AG09319 (cell line): ENCODE data around the gene EIF2S2.
A peak's percentile ranks its signal among the peaks of the same experiment; 100 is the strongest.

Experiments used
- DNase-seq: peaks from one replicate; pipeline ENCODE4 v3.0.0-alpha.2; 2010; ENCODE audit warnings: low read depth; ENCODE audit errors: extremely low read depth
- CTCF ChIP-seq: IDR thresholded peaks from 2 replicates; pipeline ENCODE4 v1.5.1; 2011; ENCODE audit warnings: low read depth, mild to moderate bottlenecking, inconsistent platforms, low read length, moderate library complexity

EIF2S2 gene

GRCh38 chr20:34084227-34084923 is 27.7 kb downstream of the EIF2S2 start:
- no peak for DNase-seq

GRCh38 chr20:34083781-34084180 is 28.3 kb downstream of the EIF2S2 start:
- no peak for DNase-seq
- no peak for TF ChIP-seq CTCF

More at GRCh38 chr20:34084227-34084923, 27.7 kb downstream of the EIF2S2 start:
- TF ChIP-seq CTCF = no peak

- DNase-seq = peak; percentile 87
- peak; percentile 38 for TF ChIP-seq CTCF
Observed at GRCh38 chr20:34083137-34083536, 28.9 kb downstream of the EIF2S2 start.

GRCh38 chr20:34082232-34082887 is 29.7 kb downstream of the EIF2S2 start:
- TF ChIP-seq CTCF = no peak
- DNase-seq = no peak

- no peak for TF ChIP-seq CTCF
- no peak for DNase-seq
Observed at GRCh38 chr20:34079818-34080217, 32.2 kb downstream of the EIF2S2 start.

- no peak for TF ChIP-seq CTCF
- DNase-seq = no peak
Observed at GRCh38 chr20:34078540-34078939, 33.5 kb downstream of the EIF2S2 start.

- no peak for TF ChIP-seq CTCF
- DNase-seq = no peak
Observed at GRCh38 chr20:34076952-34077351, 35.1 kb downstream of the EIF2S2 start.
